Mucosa of rectum (tissue), 2 donors: ENCODE data around the gene PRSS53.
"Not testable (repeated sequence)": the region's sequence is repeated elsewhere in the genome, so short reads cannot be mapped to it uniquely, and the experiment has no call there.

Experiments
- H3K27ac ChIP-seq, 2 donors: one replicate each; pipeline ENCODE4 v1.7.0; 2013; ENCODE audit warnings: inconsistent platforms in 2 of 2, low read depth in 2 of 2, low read length in 2 of 2
- H3K27me3 ChIP-seq, 2 donors: one replicate each; pipeline ENCODE4 v1.7.0; 2013; ENCODE audit warnings: low read length in 2 of 2; ENCODE audit not compliant: control insufficient read depth in 2 of 2, insufficient read depth in 2 of 2
- H3K36me3 ChIP-seq, 2 donors: one replicate each; pipeline ENCODE4 v1.7.0; 2013; ENCODE audit warnings: low read length in 2 of 2; ENCODE audit not compliant: control insufficient read depth in 2 of 2, insufficient read depth in 2 of 2
- H3K4me1 ChIP-seq, 2 donors: one replicate each; pipeline ENCODE4 v1.7.0; 2013; ENCODE audit warnings: low read length in 2 of 2, mild to moderate bottlenecking in 1 of 2; ENCODE audit not compliant: control insufficient read depth in 2 of 2, insufficient read depth in 2 of 2
- H3K4me3 ChIP-seq, 2 donors: one replicate each; pipeline ENCODE4 v1.7.0; 2013; ENCODE audit warnings: low read length in 2 of 2
- H3K9ac ChIP-seq, 2 donors: one replicate each; pipeline ENCODE4 v1.7.0; 2013; ENCODE audit warnings: low read length in 2 of 2, low read depth in 1 of 2, mild to moderate bottlenecking in 1 of 2
- H3K9me3 ChIP-seq, 2 donors: one replicate each; pipeline ENCODE4 v1.7.0; 2013; ENCODE audit warnings: low read length in 2 of 2; ENCODE audit not compliant: control insufficient read depth in 2 of 2
- donor health status: healthy.
- donor health status: Normal muscosa, but diverticular disease.

PRSS53 gene

GRCh38 chr16:31108794-31109558 is 20.2 kb upstream of the PRSS53 start:
- Histone ChIP-seq H3K9me3 (no peaks in the 10 kb centered on the region), H3K4me1 (peaks cover 16 to 21% of the 10 kb centered on the region in 2 donors), H3K36me3 (peaks cover 23 to 30% of the 10 kb centered on the region in 2 donors), H3K27ac (peak overlapping the region; percentile 75 to 76), H3K9ac (peak overlapping the region; percentile 83 to 92), H3K27me3 (no peaks in the 10 kb centered on the region), H3K4me3 (peak overlapping the region; percentile 74 to 85)

DNA sequence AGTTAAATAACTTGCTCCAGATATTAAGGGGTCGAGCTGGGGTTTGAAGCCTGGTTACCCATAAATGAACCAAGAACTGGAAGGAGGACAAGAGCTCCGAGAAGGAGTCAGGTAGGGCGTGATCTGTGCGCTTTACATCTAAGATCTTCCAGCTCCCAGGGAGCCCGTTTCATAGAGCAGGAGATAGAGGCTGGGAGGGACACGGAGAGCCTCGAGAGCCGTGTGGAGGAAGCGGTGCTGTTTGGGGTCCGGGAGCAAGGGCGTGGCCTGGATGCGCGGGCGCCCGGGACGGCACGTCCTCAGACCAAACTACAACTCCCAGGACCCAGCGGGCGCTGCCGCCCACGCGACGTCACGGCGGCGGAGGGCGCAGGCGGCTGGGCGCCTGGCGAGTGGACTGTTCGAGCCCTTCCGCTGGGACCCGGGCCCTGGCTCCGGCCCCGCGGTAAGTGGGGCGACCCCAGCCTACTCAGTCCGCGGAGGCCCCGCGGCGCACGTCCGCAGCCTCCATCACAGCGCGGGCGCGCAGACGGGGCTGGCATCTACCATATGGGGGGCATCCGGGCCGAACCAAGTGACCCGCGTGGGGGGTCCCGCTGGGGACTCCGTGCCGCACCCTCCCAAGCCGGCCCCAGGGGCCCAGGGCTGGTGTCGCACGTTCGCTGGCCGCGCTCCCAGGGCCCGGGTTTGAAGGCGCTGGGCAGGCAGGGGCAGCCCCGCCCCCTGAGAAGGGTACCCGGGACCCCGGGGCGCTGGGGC is 19.5 kb upstream of the PRSS53 start, which contains the start of gene BCKDK:
Gene BCKDK, plus strand, starts transcription at position 352 of the 759 bp plus-strand sequence. CDS start 838 bp downstream, outside the sequence.
- Histone ChIP-seq H3K9ac (peak within 1 kb of the TSS; percentile 83 to 92), H3K36me3 (peaks cover 23 to 30% of the 10 kb centered on the region in 2 donors), H3K4me3 (peak within 1 kb of the TSS; percentile 74 to 85), H3K27me3 (no peaks in the 10 kb centered on the region), H3K4me1 (peaks cover 12 to 14% of the 10 kb centered on the region in 2 donors), H3K9me3 (no peaks in the 10 kb centered on the region), H3K27ac (peak within 1 kb of the TSS; percentile 75 to 76)

DNA sequence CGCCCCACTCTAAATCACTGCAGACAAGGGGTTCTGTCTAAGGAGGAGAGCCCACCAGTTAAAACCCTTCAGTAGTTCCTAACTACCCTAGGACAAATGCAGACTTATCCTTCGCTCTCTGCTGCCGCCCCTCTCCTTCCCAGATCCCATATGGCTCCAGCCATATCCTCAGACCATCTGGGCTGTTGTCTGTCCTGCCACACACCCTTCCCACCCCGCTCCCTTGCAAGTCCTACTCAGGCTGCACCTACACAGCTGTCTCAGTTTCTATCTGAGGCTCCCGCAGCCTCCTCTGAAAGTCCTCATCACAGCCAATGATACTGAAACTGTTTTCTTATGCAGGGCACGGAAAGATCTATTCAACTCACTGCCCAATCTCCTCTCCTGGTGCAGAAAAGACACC is 18.7 kb upstream of the PRSS53 start:
- peak overlapping the region in 1 of 2 donors; percentile 74 for H3K4me3 ChIP-seq
- H3K36me3 ChIP-seq = peaks cover 22 to 29% of the 10 kb centered on the region in 2 donors
- no peak overlapping the region for H3K9ac ChIP-seq
- no peaks in the 10 kb centered on the region for H3K27me3 ChIP-seq
- peaks cover 12 to 13% of the 10 kb centered on the region in 2 donors for H3K4me1 ChIP-seq
- H3K9me3 ChIP-seq = no peaks in the 10 kb centered on the region
- peak overlapping the region; percentile 75 to 76 for H3K27ac ChIP-seq

- no peak overlapping the region for H3K27ac ChIP-seq
- no peak overlapping the region for H3K9ac ChIP-seq
- H3K36me3 ChIP-seq = peaks cover 15 to 22% of the 10 kb centered on the region in 2 donors
- peaks cover 12 to 13% of the 10 kb centered on the region in 2 donors for H3K4me1 ChIP-seq
- no peaks in the 10 kb centered on the region for H3K9me3 ChIP-seq
- no peak overlapping the region for H3K4me3 ChIP-seq
- no peaks in the 10 kb centered on the region for H3K27me3 ChIP-seq
Observed at GRCh38 chr16:31106509-31107464, 18.0 kb upstream of the PRSS53 start.

- peak overlapping the region in 1 of 2 donors; percentile 29 for H3K27ac ChIP-seq
Observed at GRCh38 chr16:31105677-31106213, 17.0 kb upstream of the PRSS53 start.

GRCh38 chr16:31100876-31101641 is 12.3 kb upstream of the PRSS53 start:
- H3K9me3 ChIP-seq = not testable (repeated sequence)

More at GRCh38 chr16:31105677-31106213, 17.0 kb upstream of the PRSS53 start:
- H3K9ac ChIP-seq = peak overlapping the region; percentile 20 to 71
- H3K9me3 ChIP-seq = no peaks in the 10 kb centered on the region
- H3K27me3 ChIP-seq = no peaks in the 10 kb centered on the region
- peaks cover 12 to 13% of the 10 kb centered on the region in 2 donors for H3K4me1 ChIP-seq
- peak overlapping the region; percentile 45 to 50 for H3K4me3 ChIP-seq
- H3K36me3 ChIP-seq = peaks cover 8 to 11% of the 10 kb centered on the region in 2 donors

GRCh38 chr16:31099860-31100638 is 11.3 kb upstream of the PRSS53 start:
- H3K36me3 ChIP-seq = no peaks in the 10 kb centered on the region
- H3K4me1 ChIP-seq = peaks cover 0 to 3% of the 10 kb centered on the region in 2 donors
- no peak overlapping the region for H3K4me3 ChIP-seq
- no peaks in the 10 kb centered on the region for H3K27me3 ChIP-seq
- H3K9ac ChIP-seq = no peak overlapping the region
- H3K9me3 ChIP-seq = no peaks in the 10 kb centered on the region
- no peak overlapping the region for H3K27ac ChIP-seq

More at GRCh38 chr16:31100876-31101641, 12.3 kb upstream of the PRSS53 start:
- not testable (repeated sequence) for H3K4me1 ChIP-seq, H3K4me3 ChIP-seq, H3K36me3 ChIP-seq, H3K9ac ChIP-seq, H3K27ac ChIP-seq, H3K27me3 ChIP-seq

- peak within 1 kb of the TSS; percentile 76 to 84 for H3K27ac ChIP-seq
- H3K27me3 ChIP-seq = no peaks in the 10 kb centered on the region
- no peaks in the 10 kb centered on the region for H3K9me3 ChIP-seq
- H3K4me1 ChIP-seq = peaks cover 10 to 14% of the 10 kb centered on the region in 2 donors
- H3K4me3 ChIP-seq = peak within 1 kb of the TSS; percentile 91 to 95
- peak within 1 kb of the TSS; percentile 60 to 81 for H3K9ac ChIP-seq
- peaks cover 5 to 7% of the 10 kb centered on the region in 2 donors for H3K36me3 ChIP-seq
Observed at GRCh38 chr16:31094424-31095120, 5.8 kb upstream of the PRSS53 start, which contains the start of gene VKORC1. Gene VKORC1 (minus strand): TSS chr16:31094797. CDS start chr16:31094729, 68 bp downstream.
